Type B pancreatic cell (in vitro differentiated cells): ENCODE results near the gene BTBD17. TPM values are rescaled to one million over a fixed set of nuclear protein-coding genes. Genes with fewer than 3 reads are reported as not detected.

ENCODE experiments used
- DNase-seq: peaks from one replicate; pipeline ENCODE4 v3.0.0; 2021; ENCODE audit warnings: mixed read lengths; ENCODE audit not compliant: unreplicated experiment; ENCODE audit errors: extremely low spot score
- H3K27ac Mint-ChIP-seq: 2 replicates; pipeline ENCODE4 v1.8.0; 2021; ENCODE audit warnings: mild to moderate bottlenecking, mixed read lengths
- H3K27me3 Mint-ChIP-seq: 2 replicates; pipeline ENCODE4 v1.8.0; 2021; ENCODE audit warnings: mixed read lengths
- H3K36me3 Mint-ChIP-seq: 2 replicates; pipeline ENCODE4 v1.8.0; 2021; ENCODE audit warnings: mixed read lengths
- H3K4me1 Mint-ChIP-seq: one replicate; pipeline ENCODE4 v1.8.0; 2021; ENCODE audit warnings: mixed read lengths; ENCODE audit not compliant: unreplicated experiment
- H3K4me3 Mint-ChIP-seq: 2 replicates; pipeline ENCODE4 v1.8.0; 2021; ENCODE audit warnings: mild to moderate bottlenecking, mixed read lengths
- H3K9me3 Mint-ChIP-seq: 2 replicates; pipeline ENCODE4 v1.8.0; 2021; ENCODE audit warnings: mixed read lengths
- CTCF ChIP-seq: fragments of 200-600 bp; sonication (generic); conservative IDR thresholded peaks from 2 replicates; pipeline ENCODE4 v1.5.0; 2021; ENCODE audit warnings: antibody characterized with exemption, mild to moderate bottlenecking
- total RNA-seq: library from RNA; stranded (reverse); gene quantifications from 2 replicates; pipeline ENCODE4 v1.2.1, GENCODE V29; 2021; ENCODE audit warnings: low replicate concordance

Gene BTBD17
- total RNA-seq, 1 donor from 2014 or later: 5.2 TPM

- Mint-ChIP-seq H3K4me1 (peaks cover 13% of the 10 kb centered on the region), H3K9me3 (no peaks in the 10 kb centered on the region), H3K4me3 (no peak overlapping the region), H3K27me3 (peaks cover 3% of the 10 kb centered on the region), H3K36me3 (no peaks in the 10 kb centered on the region), H3K27ac (no peak overlapping the region)
- no peak for TF ChIP-seq CTCF
- DNase-seq: no peak
These were observed 43.1 kb upstream of the BTBD17 start for GRCh38 chr17:74404789-74405188.

- Mint-ChIP-seq H3K4me3 (no peak overlapping the region), H3K9me3 (no peaks in the 10 kb centered on the region), H3K4me1 (peaks cover 13% of the 10 kb centered on the region), H3K36me3 (no peaks in the 10 kb centered on the region), H3K27me3 (peaks cover 3% of the 10 kb centered on the region), H3K27ac (no peak overlapping the region)
- TF ChIP-seq CTCF: no peak
- DNase-seq: no peak
These were observed 42.5 kb upstream of the BTBD17 start for GRCh38 chr17:74404218-74404617.

- Mint-ChIP-seq H3K4me3 (no peak overlapping the region), H3K36me3 (no peaks in the 10 kb centered on the region), H3K9me3 (no peaks in the 10 kb centered on the region), H3K27ac (no peak overlapping the region), H3K4me1 (peaks cover 13% of the 10 kb centered on the region), H3K27me3 (peaks cover 3% of the 10 kb centered on the region)
- no peak for DNase-seq
- no peak for TF ChIP-seq CTCF
These were observed 42.0 kb upstream of the BTBD17 start for GRCh38 chr17:74403512-74404137.

GRCh38 chr17:74402048-74402447 lies 40.4 kb upstream of the BTBD17 start:
- H3K27ac Mint-ChIP-seq: no peak overlapping the region
- no peaks in the 10 kb centered on the region for H3K36me3 Mint-ChIP-seq
- TF ChIP-seq CTCF: no peak
- no peak for DNase-seq
- no peak overlapping the region for H3K4me3 Mint-ChIP-seq
- H3K9me3 Mint-ChIP-seq: no peaks in the 10 kb centered on the region
- peaks cover 13% of the 10 kb centered on the region for H3K4me1 Mint-ChIP-seq
- H3K27me3 Mint-ChIP-seq: peaks cover 3% of the 10 kb centered on the region

GRCh38 chr17:74396567-74396966 lies 34.9 kb upstream of the BTBD17 start:
- Mint-ChIP-seq H3K4me3 (no peak overlapping the region), H3K27me3 (no peaks in the 10 kb centered on the region)

More at GRCh38 chr17:74396567-74396966, 34.9 kb upstream of the BTBD17 start:
- no peaks in the 10 kb centered on the region for H3K36me3 Mint-ChIP-seq
- no peaks in the 10 kb centered on the region for H3K9me3 Mint-ChIP-seq
- TF ChIP-seq CTCF: no peak
- peaks cover 19% of the 10 kb centered on the region for H3K4me1 Mint-ChIP-seq
- H3K27ac Mint-ChIP-seq: no peak overlapping the region
- DNase-seq: no peak
